ENCODE data around the gene DDX17.

DDX17 gene

DNA sequence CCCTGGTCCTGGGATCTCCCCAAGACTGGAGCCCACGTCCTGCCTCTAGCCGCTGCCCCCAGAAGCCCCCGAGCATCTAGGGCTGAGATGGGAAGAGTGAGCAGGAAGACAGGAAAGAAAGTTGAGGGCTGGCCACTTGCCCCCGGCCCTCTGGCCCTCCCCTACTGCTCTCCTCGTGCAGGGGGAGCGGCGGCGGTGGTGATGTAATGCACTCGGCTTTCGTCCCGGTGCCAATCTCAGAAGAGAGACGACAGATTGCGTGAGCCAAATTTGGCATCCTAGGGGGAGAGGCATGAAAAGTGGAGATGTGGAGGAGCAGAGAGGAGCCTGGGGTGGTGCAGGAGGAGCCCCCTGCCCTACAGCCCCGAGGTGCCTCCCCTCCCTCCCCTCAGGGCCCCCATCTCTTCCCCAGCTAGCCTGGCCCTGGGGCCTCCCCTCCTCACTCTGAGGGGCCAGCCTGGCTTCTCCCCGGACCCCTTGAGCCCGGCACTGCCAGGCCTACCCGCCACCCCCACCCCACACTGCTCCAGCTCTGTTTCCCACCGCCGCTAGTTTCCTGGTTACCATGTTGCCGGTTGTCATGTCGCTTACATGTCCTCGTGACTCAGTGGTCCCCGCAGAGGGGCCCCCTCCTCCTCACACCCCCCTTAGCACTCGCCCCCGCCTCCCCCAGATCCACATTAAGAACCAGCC, 53.6 kb downstream of the DDX17 start:
- no peak for DNase-seq (ENCODE audit: extremely low spot score)
- TF ChIP-seq SUZ12 (IDR thresholded peaks at IDR 0.05) (no peak), FOXA1 (IDR thresholded peaks at IDR 0.05) (no peak), HDGF (IDR thresholded peaks at IDR 0.05; ENCODE audit: borderline replicate concordance) (no peak), FOXM1 (IDR thresholded peaks at IDR 0.05; ENCODE audit: borderline replicate concordance) (no peak), FOXK2 (IDR thresholded peaks at IDR 0.05) (no peak), CTBP1 (IDR thresholded peaks at IDR 0.05; ENCODE audit: borderline replicate concordance) (no peak), L3MBTL2 (conservative IDR thresholded peaks at IDR 0.05) (no peak), ELF4 (IDR thresholded peaks at IDR 0.05) (no peak), SP1 (IDR thresholded peaks at IDR 0.05) (no peak), ARNT (IDR thresholded peaks at IDR 0.05) (no peak), LEF1 (IDR thresholded peaks at IDR 0.05; ENCODE audit: borderline replicate concordance) (no peak), TARDBP (IDR thresholded peaks at IDR 0.05) (no peak), BHLHE40 (IDR thresholded peaks at IDR 0.05; ENCODE audit: borderline replicate concordance) (no peak), NFRKB (IDR thresholded peaks at IDR 0.05) (no peak), ZNF384 (IDR thresholded peaks at IDR 0.05) (no peak)
- TF ChIP-seq, protein P1, sequence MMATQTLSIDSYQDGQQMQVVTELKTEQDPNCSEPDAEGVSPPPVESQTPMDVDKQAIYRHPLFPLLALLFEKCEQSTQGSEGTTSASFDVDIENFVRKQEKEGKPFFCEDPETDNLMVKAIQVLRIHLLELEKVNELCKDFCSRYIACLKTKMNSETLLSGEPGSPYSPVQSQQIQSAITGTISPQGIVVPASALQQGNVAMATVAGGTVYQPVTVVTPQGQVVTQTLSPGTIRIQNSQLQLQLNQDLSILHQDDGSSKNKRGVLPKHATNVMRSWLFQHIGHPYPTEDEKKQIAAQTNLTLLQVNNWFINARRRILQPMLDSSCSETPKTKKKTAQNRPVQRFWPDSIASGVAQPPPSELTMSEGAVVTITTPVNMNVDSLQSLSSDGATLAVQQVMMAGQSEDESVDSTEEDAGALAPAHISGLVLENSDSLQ (IDR thresholded peaks at IDR 0.05): no peak
- ChIA-PET CTCF (interaction anchor here (1.0 kb wide), 1 partner anchor 18 kb away, joined by 3 read pairs; no protein-coding TSS in a partner anchor), POLR2A (interaction anchor here (0.9 to 2.0 kb wide), 5 partner anchors 10 to 54 kb away, joined by 3 to 7 read pairs (median 3); partner anchors contain the start of gene KDELR3)

DNA sequence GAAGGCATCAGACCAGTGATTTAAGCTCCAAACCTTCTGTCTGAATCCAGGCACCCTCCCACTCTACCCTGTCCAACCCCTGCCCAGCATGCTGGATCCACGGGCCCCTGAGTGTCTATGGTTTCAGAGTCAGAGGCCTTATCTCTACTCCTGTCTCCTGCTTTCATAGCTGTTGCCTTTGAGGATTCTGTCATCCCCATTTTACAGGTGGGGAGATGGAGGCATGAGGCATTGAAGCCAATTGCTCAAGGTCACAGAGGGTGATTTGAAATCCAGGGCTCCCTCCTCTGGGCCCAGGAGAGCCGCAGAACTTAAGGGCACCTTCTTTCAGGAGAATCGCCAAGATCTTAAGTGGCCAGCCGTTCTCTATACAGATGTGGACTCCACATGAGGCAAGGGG, 54.2 kb downstream of the DDX17 start:
- TF ChIP-seq FOXK2 (IDR thresholded peaks at IDR 0.05) (no peak), FOXA1 (IDR thresholded peaks at IDR 0.05) (no peak), HDGF (IDR thresholded peaks at IDR 0.05; ENCODE audit: borderline replicate concordance) (no peak), ZNF384 (IDR thresholded peaks at IDR 0.05) (no peak), ELF4 (IDR thresholded peaks at IDR 0.05) (no peak), BHLHE40 (IDR thresholded peaks at IDR 0.05; ENCODE audit: borderline replicate concordance) (no peak), FOXM1 (IDR thresholded peaks at IDR 0.05; ENCODE audit: borderline replicate concordance) (no peak), SP1 (IDR thresholded peaks at IDR 0.05) (no peak), CTBP1 (IDR thresholded peaks at IDR 0.05; ENCODE audit: borderline replicate concordance) (no peak)
- no peak for DNase-seq (ENCODE audit: extremely low spot score)
- ChIA-PET POLR2A (interaction anchor here (1.0 to 2.0 kb wide), 3 partner anchors 11 to 53 kb away, joined by 3 to 7 read pairs (median 4); partner anchors contain the start of gene KDELR3), CTCF (interaction anchor here (1.1 kb wide), 1 partner anchor 10 kb away, joined by 4 read pairs; no protein-coding TSS in a partner anchor)

DNA sequence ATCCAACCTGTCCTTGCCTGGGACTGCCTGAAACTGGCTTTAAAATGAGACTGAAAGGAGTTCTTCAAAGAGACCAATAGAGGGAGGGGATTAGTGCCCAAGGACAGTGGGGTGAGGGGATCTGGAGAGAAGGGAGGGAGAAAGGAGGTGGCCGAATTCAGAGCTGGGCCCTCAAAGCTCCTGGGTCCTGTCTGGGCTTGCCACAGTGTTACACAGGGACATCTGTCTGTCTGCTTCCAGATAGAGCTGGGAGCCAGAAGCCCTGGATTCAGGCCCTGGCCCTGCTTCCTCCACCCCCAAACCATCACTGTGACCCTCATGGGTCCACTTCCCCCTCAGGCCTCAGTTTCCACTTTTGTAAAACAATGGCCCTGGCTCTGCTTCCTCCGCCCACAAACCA, 54.7 kb downstream of the DDX17 start:
- ChIA-PET POLR2A (interaction anchor here (0.8 to 2.0 kb wide), 4 partner anchors 11 to 53 kb away, joined by 3 to 7 read pairs (median 4); partner anchors contain the start of gene KDELR3), CTCF (interaction anchor here (0.5 to 1.1 kb wide), 2 partner anchors 11 to 102 kb away, joined by 3 to 4 read pairs; no protein-coding TSS in a partner anchor)
- no peak for DNase-seq (ENCODE audit: extremely low spot score)
- TF ChIP-seq L3MBTL2 (conservative IDR thresholded peaks at IDR 0.05) (no peak), LEF1 (IDR thresholded peaks at IDR 0.05; ENCODE audit: borderline replicate concordance) (no peak), TARDBP (IDR thresholded peaks at IDR 0.05) (no peak), FOXA1 (IDR thresholded peaks at IDR 0.05) (no peak), FOXM1 (IDR thresholded peaks at IDR 0.05; ENCODE audit: borderline replicate concordance) (no peak), ELF4 (IDR thresholded peaks at IDR 0.05) (no peak), SP1 (IDR thresholded peaks at IDR 0.05) (no peak), ARNT (IDR thresholded peaks at IDR 0.05) (no peak)

DNA sequence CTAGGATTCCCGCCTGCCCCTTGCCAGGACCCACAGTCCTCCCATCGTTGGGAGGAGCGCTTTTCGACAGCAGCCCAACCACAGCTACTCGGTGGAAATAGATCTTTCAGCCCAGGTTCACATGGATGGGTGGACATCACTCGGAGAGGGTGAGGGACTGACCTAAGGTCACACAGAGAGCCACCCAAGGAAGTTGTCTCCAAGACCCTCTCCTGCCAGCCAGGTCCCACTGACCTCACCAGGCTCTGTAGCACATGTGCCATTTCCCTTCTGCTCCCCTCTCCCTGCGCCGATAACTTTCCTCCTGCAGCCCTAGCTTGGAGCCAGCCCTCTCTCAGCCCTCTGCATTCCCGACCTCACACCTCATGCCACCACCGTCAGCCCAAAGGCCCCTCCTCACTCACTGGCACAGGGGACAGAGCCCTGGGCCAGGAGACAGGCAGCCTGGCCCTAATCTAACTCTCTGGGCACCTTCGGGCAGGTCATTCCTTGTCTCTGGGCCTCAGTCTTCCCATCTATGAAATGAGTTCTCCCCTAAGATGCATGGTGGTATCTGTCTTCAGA, 55.8 kb downstream of the DDX17 start:
- CTCF ChIA-PET: interaction anchor here (0.6 kb wide), 1 partner anchor 53 kb away, joined by 3 read pairs; no protein-coding TSS in a partner anchor
- no peak for DNase-seq (ENCODE audit: extremely low spot score)
- POLR2A ChIA-PET: interaction anchor here (0.8 to 2.0 kb wide), 2 partner anchors 12 to 52 kb away, joined by 3 to 7 read pairs; no protein-coding TSS in a partner anchor
- TF ChIP-seq SUZ12 (IDR thresholded peaks at IDR 0.05) (no peak), BHLHE40 (IDR thresholded peaks at IDR 0.05; ENCODE audit: borderline replicate concordance) (no peak), FOXM1 (IDR thresholded peaks at IDR 0.05; ENCODE audit: borderline replicate concordance) (no peak), NFRKB (IDR thresholded peaks at IDR 0.05) (no peak), FOXA1 (IDR thresholded peaks at IDR 0.05) (no peak), ARNT (IDR thresholded peaks at IDR 0.05) (no peak), LEF1 (IDR thresholded peaks at IDR 0.05; ENCODE audit: borderline replicate concordance) (no peak)

DNA sequence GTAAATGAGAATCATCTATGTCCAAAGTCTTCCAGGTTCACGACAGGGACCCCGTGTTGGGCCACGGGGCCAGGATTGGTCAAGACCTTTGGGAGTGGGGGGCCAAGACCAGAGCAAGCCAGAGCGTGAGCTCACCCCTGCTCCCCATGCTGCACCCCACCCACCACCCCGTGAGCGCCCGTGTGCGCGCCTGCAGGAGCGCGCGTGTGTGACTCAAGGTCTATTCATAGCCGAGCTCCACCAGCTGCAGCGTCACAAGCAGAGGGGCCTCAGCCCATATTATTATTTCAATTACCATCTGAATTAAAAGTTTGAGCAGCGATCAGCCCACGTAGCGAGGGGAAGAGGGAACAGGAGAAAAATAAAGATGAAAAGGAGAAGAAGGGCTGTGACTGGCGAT, 56.3 kb downstream of the DDX17 start:
- no peak for DNase-seq (ENCODE audit: extremely low spot score)
- TF ChIP-seq LEF1 (IDR thresholded peaks at IDR 0.05; ENCODE audit: borderline replicate concordance) (no peak), FOXA1 (IDR thresholded peaks at IDR 0.05) (no peak), FOXM1 (IDR thresholded peaks at IDR 0.05; ENCODE audit: borderline replicate concordance) (no peak), NFRKB (IDR thresholded peaks at IDR 0.05) (no peak), BHLHE40 (IDR thresholded peaks at IDR 0.05; ENCODE audit: borderline replicate concordance) (no peak), ZNF384 (IDR thresholded peaks at IDR 0.05) (no peak), SP1 (IDR thresholded peaks at IDR 0.05) (no peak), HDGF (IDR thresholded peaks at IDR 0.05; ENCODE audit: borderline replicate concordance) (no peak), ELF4 (IDR thresholded peaks at IDR 0.05) (no peak), CTBP1 (IDR thresholded peaks at IDR 0.05; ENCODE audit: borderline replicate concordance) (no peak)
- ChIA-PET POLR2A (interaction anchor here (1.2 to 1.7 kb wide), 2 partner anchors 13 to 51 kb away, joined by 4 to 5 read pairs; no protein-coding TSS in a partner anchor), CTCF (interaction anchor here (0.6 kb wide), 1 partner anchor 52 kb away, joined by 3 read pairs; no protein-coding TSS in a partner anchor)

DNA sequence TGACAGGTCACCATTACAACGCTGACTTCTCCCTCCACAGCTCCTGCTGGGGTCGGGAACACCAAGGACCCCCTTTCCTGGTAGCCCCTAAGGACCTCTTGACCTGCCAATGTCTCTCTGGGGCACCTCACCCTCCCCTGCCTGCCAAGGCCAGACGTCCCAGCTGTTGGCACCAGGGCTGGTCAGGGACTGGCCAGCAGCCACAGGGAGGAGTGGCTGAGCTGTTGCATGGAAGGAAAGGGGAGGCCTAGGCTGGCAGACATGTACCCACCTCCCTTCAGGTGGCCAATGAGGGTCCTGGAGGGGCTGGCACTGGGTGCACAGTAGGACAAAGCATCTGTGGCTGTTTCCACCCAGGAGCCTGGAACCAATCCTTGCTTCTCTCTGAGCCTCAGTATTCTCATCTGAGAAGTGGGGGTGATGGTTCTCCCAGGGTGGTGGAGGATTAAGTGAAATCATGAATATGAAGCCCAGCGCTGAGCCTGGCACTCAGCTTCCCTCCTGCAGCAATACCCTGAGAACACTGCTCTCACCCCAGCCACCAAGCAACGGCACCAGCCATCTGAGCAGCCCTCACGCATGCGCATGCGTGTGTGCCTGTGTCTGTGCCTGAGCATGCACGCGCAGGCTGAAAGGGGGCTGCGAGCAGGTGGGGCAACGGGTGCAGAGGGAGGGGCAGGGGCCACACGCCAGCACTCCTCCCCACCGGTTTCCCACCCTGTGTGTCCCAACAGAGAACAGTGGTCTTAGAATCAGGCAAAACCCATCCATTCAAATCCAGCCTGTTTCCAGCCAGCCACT, 57.0 kb downstream of the DDX17 start:
- ChIA-PET CTCF (interaction anchor here (0.9 kb wide), 1 partner anchor 35 kb away, joined by 3 read pairs; no protein-coding TSS in a partner anchor), POLR2A (interaction anchor here (0.7 to 1.7 kb wide), 5 partner anchors 13 to 58 kb away, joined by 3 to 5 read pairs (median 4); no protein-coding TSS in a partner anchor)
- DNase-seq (ENCODE audit: extremely low spot score): no peak
- TF ChIP-seq FOXA1 (IDR thresholded peaks at IDR 0.05): no peak
- no peak for TF ChIP-seq CTBP1 (IDR thresholded peaks at IDR 0.05; ENCODE audit: borderline replicate concordance)
- TF ChIP-seq, protein P1 (IDR thresholded peaks at IDR 0.05): no peak
- no peak for TF ChIP-seq LEF1 (IDR thresholded peaks at IDR 0.05; ENCODE audit: borderline replicate concordance)
- TF ChIP-seq FOXM1 (IDR thresholded peaks at IDR 0.05; ENCODE audit: borderline replicate concordance): no peak
- TF ChIP-seq ARNT (IDR thresholded peaks at IDR 0.05): no peak
- TF ChIP-seq SUZ12 (IDR thresholded peaks at IDR 0.05): no peak
- no peak for TF ChIP-seq BHLHE40 (IDR thresholded peaks at IDR 0.05; ENCODE audit: borderline replicate concordance)
- TF ChIP-seq ZNF384 (IDR thresholded peaks at IDR 0.05): no peak
- TF ChIP-seq NFRKB (IDR thresholded peaks at IDR 0.05): no peak
- no peak for TF ChIP-seq L3MBTL2 (conservative IDR thresholded peaks at IDR 0.05)
- no peak for TF ChIP-seq TARDBP (IDR thresholded peaks at IDR 0.05)
- TF ChIP-seq FOXK2 (IDR thresholded peaks at IDR 0.05): no peak
- TF ChIP-seq ELF4 (IDR thresholded peaks at IDR 0.05): no peak
- no peak for TF ChIP-seq SP1 (IDR thresholded peaks at IDR 0.05)
- TF ChIP-seq HDGF (IDR thresholded peaks at IDR 0.05; ENCODE audit: borderline replicate concordance): no peak

Data from HEK293T (cell line).